Stomach smooth muscle (tissue), 2 donors: Measurements from ENCODE around the gene CARD11.

Experiments used
- H3K27ac ChIP-seq: one replicate; pipeline ENCODE4 v1.7.0; 2013; ENCODE audit warnings: mild to moderate bottlenecking, low read length, inconsistent platforms
- H3K27me3 ChIP-seq, 2 donors: one replicate each; pipeline ENCODE4 v1.7.0; 2013; ENCODE audit warnings: low read length in 2 of 2; ENCODE audit not compliant: insufficient read depth in 2 of 2, control insufficient read depth in 1 of 2
- H3K36me3 ChIP-seq, 2 donors: one replicate each; pipeline ENCODE4 v1.7.0; 2013; ENCODE audit warnings: low read length in 2 of 2; ENCODE audit not compliant: control insufficient read depth in 2 of 2, insufficient read depth in 2 of 2
- H3K4me1 ChIP-seq: one replicate; pipeline ENCODE4 v1.7.0; 2013; ENCODE audit warnings: low read length; ENCODE audit not compliant: control insufficient read depth, insufficient read depth
- H3K4me3 ChIP-seq, 2 donors: one replicate each; pipeline ENCODE4 v1.7.0; 2013; ENCODE audit warnings: low read length in 2 of 2
- H3K9ac ChIP-seq, 2 donors: one replicate each; pipeline ENCODE4 v1.7.0; 2013; ENCODE audit warnings: low read length in 2 of 2, mild to moderate bottlenecking in 1 of 2
- H3K9me3 ChIP-seq, 2 donors: one replicate each; pipeline ENCODE4 v1.7.0; 2013; ENCODE audit warnings: low read length in 2 of 2; ENCODE audit not compliant: control insufficient read depth in 2 of 2
- donor health status: healthy.
- donor health status: Pancreatic carcinoma.

CARD11 gene

GRCh38 chr7:3076163-3076562, 32.5 kb upstream of the CARD11 start:
- Histone ChIP-seq H3K9me3 (peaks cover 3 to 15% of the 10 kb centered on the region in 2 donors), H3K4me3 (no peak overlapping the region), H3K27me3 (no peaks in the 10 kb centered on the region), H3K27ac (no peak overlapping the region), H3K4me1 (no peaks in the 10 kb centered on the region), H3K9ac (no peak overlapping the region), H3K36me3 (no peaks in the 10 kb centered on the region)

GRCh38 chr7:3075441-3075840, 31.8 kb upstream of the CARD11 start:
- Histone ChIP-seq H3K36me3 (no peaks in the 10 kb centered on the region), H3K27me3 (no peaks in the 10 kb centered on the region), H3K9me3 (peaks cover 3 to 18% of the 10 kb centered on the region in 2 donors), H3K4me1 (no peaks in the 10 kb centered on the region), H3K4me3 (no peak overlapping the region), H3K27ac (no peak overlapping the region), H3K9ac (no peak overlapping the region)

GRCh38 chr7:3074459-3074821, 30.8 kb upstream of the CARD11 start:
- Histone ChIP-seq H3K4me1 (no peaks in the 10 kb centered on the region), H3K36me3 (no peaks in the 10 kb centered on the region), H3K9me3 (peaks cover 5 to 14% of the 10 kb centered on the region in 2 donors), H3K27ac (no peak overlapping the region), H3K9ac (no peak overlapping the region), H3K4me3 (no peak overlapping the region), H3K27me3 (no peaks in the 10 kb centered on the region)

GRCh38 chr7:3073763-3074458, 30.2 kb upstream of the CARD11 start:
- H3K9ac ChIP-seq = no peak overlapping the region
- no peaks in the 10 kb centered on the region for H3K36me3 ChIP-seq
- peaks cover 5 to 14% of the 10 kb centered on the region in 2 donors for H3K9me3 ChIP-seq
- H3K4me1 ChIP-seq = no peaks in the 10 kb centered on the region
- no peak overlapping the region for H3K4me3 ChIP-seq
- no peaks in the 10 kb centered on the region for H3K27me3 ChIP-seq
- H3K27ac ChIP-seq = no peak overlapping the region

- H3K4me3 ChIP-seq = no peak overlapping the region
- H3K27me3 ChIP-seq = no peaks in the 10 kb centered on the region
- H3K9ac ChIP-seq = no peak overlapping the region
- peaks cover 2 to 8% of the 10 kb centered on the region in 2 donors for H3K9me3 ChIP-seq
- no peaks in the 10 kb centered on the region for H3K4me1 ChIP-seq
- H3K36me3 ChIP-seq = no peaks in the 10 kb centered on the region
- no peak overlapping the region for H3K27ac ChIP-seq
Observed at GRCh38 chr7:3070908-3071307, 27.2 kb upstream of the CARD11 start.

- Histone ChIP-seq H3K27ac (no peak overlapping the region), H3K36me3 (no peaks in the 10 kb centered on the region), H3K4me1 (no peaks in the 10 kb centered on the region), H3K27me3 (no peaks in the 10 kb centered on the region), H3K4me3 (no peak overlapping the region), H3K9ac (no peak overlapping the region), H3K9me3 (peaks cover 2 to 5% of the 10 kb centered on the region in 2 donors)
Observed at GRCh38 chr7:3069771-3070449, 26.2 kb upstream of the CARD11 start.

GRCh38 chr7:3068530-3068929, 24.9 kb upstream of the CARD11 start:
- H3K4me1 ChIP-seq = no peaks in the 10 kb centered on the region
- H3K9ac ChIP-seq = no peak overlapping the region
- H3K36me3 ChIP-seq = no peaks in the 10 kb centered on the region
- H3K9me3 ChIP-seq = peaks cover 2 to 5% of the 10 kb centered on the region in 2 donors
- H3K27me3 ChIP-seq = peaks cover 4 to 7% of the 10 kb centered on the region in 2 donors
- no peak overlapping the region for H3K27ac ChIP-seq
- no peak overlapping the region for H3K4me3 ChIP-seq

GRCh38 chr7:3067606-3068380, 24.1 kb upstream of the CARD11 start:
- H3K27ac ChIP-seq = no peak overlapping the region
- peaks cover 2 to 5% of the 10 kb centered on the region in 2 donors for H3K9me3 ChIP-seq
- H3K4me1 ChIP-seq = no peaks in the 10 kb centered on the region
- H3K27me3 ChIP-seq = peaks cover 4 to 8% of the 10 kb centered on the region in 2 donors
- H3K4me3 ChIP-seq = no peak overlapping the region
- no peaks in the 10 kb centered on the region for H3K36me3 ChIP-seq
- H3K9ac ChIP-seq = no peak overlapping the region

- Histone ChIP-seq H3K4me3 (no peak overlapping the region), H3K27ac (no peak overlapping the region), H3K4me1 (no peaks in the 10 kb centered on the region), H3K9me3 (peaks cover 2 to 5% of the 10 kb centered on the region in 2 donors), H3K9ac (no peak overlapping the region), H3K27me3 (peaks cover 4 to 10% of the 10 kb centered on the region in 2 donors), H3K36me3 (no peaks in the 10 kb centered on the region)
Observed at GRCh38 chr7:3067193-3067592, 23.5 kb upstream of the CARD11 start.

- H3K27me3 ChIP-seq = peaks cover 4 to 10% of the 10 kb centered on the region in 2 donors
- H3K4me1 ChIP-seq = no peaks in the 10 kb centered on the region
- no peak overlapping the region for H3K4me3 ChIP-seq
- H3K27ac ChIP-seq = no peak overlapping the region
- H3K36me3 ChIP-seq = no peaks in the 10 kb centered on the region
- peaks cover 2 to 5% of the 10 kb centered on the region in 2 donors for H3K9me3 ChIP-seq
- no peak overlapping the region for H3K9ac ChIP-seq
Observed at GRCh38 chr7:3066506-3066905, 22.8 kb upstream of the CARD11 start.
